SK-N-SH (cell line): Measurements from ENCODE around the gene EXOC4.

ENCODE experiments used
- CTCF ChIP-seq: fragments of 200-600 bp; sonication (generic); IDR thresholded peaks from 2 replicates; pipeline ENCODE4 v1.6.1; 2017; ENCODE audit warnings: antibody characterized with exemption, mild to moderate bottlenecking, moderate library complexity
- GABPA ChIP-seq: IDR thresholded peaks from 2 replicates; pipeline ENCODE4 v1.4.0; 2012; ENCODE audit warnings: low read depth, mild to moderate bottlenecking
- NFIC ChIP-seq: IDR thresholded peaks from 2 replicates; pipeline ENCODE4 v1.4.0; 2012; ENCODE audit warnings: borderline replicate concordance
- RFX5 ChIP-seq: IDR thresholded peaks from 2 replicates; pipeline ENCODE4 v1.6.1; 2012; ENCODE audit warnings: mild to moderate bottlenecking, improper control_type of control experiment, low read length
- SMC3 ChIP-seq: IDR thresholded peaks from 2 replicates; pipeline ENCODE4 v1.6.1; 2012; ENCODE audit warnings: low read depth, low read length, improper control_type of control experiment
- TAF1 ChIP-seq: IDR thresholded peaks from 2 replicates; pipeline ENCODE4 v1.6.1; 2012; ENCODE audit warnings: low read depth, mild to moderate bottlenecking, low read length, moderate library complexity, borderline replicate concordance

GRCh38 chr7:133871757-133872156 lies 618.9 kb downstream of the EXOC4 start:
- TF ChIP-seq SMC3 (no peak), CTCF (no peak), RFX5 (no peak), NFIC (no peak), GABPA (no peak), TAF1 (no peak)
